PC-9 (cell line): ENCODE measurements around the gene ATP11A. TPM values are rescaled to one million over a fixed set of nuclear protein-coding genes. Genes with fewer than 3 reads are reported as not detected.

Experiments
- BruUV-seq: library from RNA; stranded (reverse); fragments of 400-500 nt; replicated peaks from 2 replicates; lab custom pipeline; 2021; lab: Mats Ljungman, UMichigan
- CTCF ChIA-PET: fragments of 300-600 bp; sonication (Branson Sonifier 250); formaldehyde crosslinking; loops from one replicate; lab custom pipeline; 2022; ENCODE audit warnings: antibody characterized with exemption; lab: Charles Lee
- POLR2A ChIA-PET: fragments of 300-600 bp; sonication (Branson Sonifier 250); formaldehyde crosslinking; loops from one replicate; lab custom pipeline; 2022; ENCODE audit warnings: antibody characterized with exemption; ENCODE audit not compliant: unreplicated experiment; lab: Charles Lee
- DNase-seq, 2 experiments: peaks; one replicate each; pipeline versions ENCODE4 v3.0.0 to v3.0.0-alpha.2; 2015 to 2022; ENCODE audit warnings: mixed read lengths in 1 of 2
- H2AFZ ChIP-seq: fragments of 200-600 bp; sonication (generic); 2 replicates; pipeline ENCODE4 v1.8.1; 2017; ENCODE audit warnings: antibody characterized with exemption
- H3F3A ChIP-seq: fragments of 200-600 bp; sonication (generic); 2 replicates; pipeline ENCODE4 v1.8.1; 2017; ENCODE audit warnings: antibody characterized with exemption, mild to moderate bottlenecking, low read depth; ENCODE audit not compliant: insufficient read depth
- H3K27ac ChIP-seq: fragments of 200-600 bp; sonication (generic); 2 replicates; pipeline ENCODE4 v1.6.1; 2016; ENCODE audit warnings: mixed run types
- H3K27me3 ChIP-seq: fragments of 200-600 bp; sonication (generic); 2 replicates; pipeline ENCODE4 v1.6.1; 2016; ENCODE audit warnings: low read depth, mixed run types; ENCODE audit not compliant: insufficient read depth
- H3K36me3 ChIP-seq: fragments of 200-600 bp; sonication (generic); 2 replicates; pipeline ENCODE4 v1.6.1; 2016; ENCODE audit warnings: low read depth, mixed run types
- H3K4me1 ChIP-seq: fragments of 200-600 bp; sonication (generic); replicated peaks from 2 replicates; pipeline ENCODE4 v1.6.1; 2016; ENCODE audit warnings: mixed run types; ENCODE audit not compliant: insufficient read depth
- H3K4me2 ChIP-seq: fragments of 200-600 bp; sonication (generic); 2 replicates; pipeline ENCODE4 v1.6.1; 2017; ENCODE audit warnings: mixed run types
- H3K4me3 ChIP-seq: fragments of 200-600 bp; sonication (generic); 2 replicates; pipeline ENCODE4 v1.6.1; 2016; ENCODE audit warnings: mixed run types
- H3K79me2 ChIP-seq: fragments of 200-600 bp; sonication (generic); 2 replicates; pipeline ENCODE4 v1.6.1; 2017; ENCODE audit warnings: low read depth, mixed run types
- H3K9me2 ChIP-seq: fragments of 200-600 bp; sonication (generic); 2 replicates; pipeline ENCODE4 v1.8.1; 2017; ENCODE audit warnings: mild to moderate bottlenecking; ENCODE audit not compliant: insufficient read depth
- H3K9me3 ChIP-seq: fragments of 200-600 bp; sonication (generic); 2 replicates; pipeline ENCODE4 v1.8.1; 2016; ENCODE audit warnings: low read depth; ENCODE audit not compliant: insufficient read depth
- H4K20me1 ChIP-seq: fragments of 200-600 bp; sonication (generic); 2 replicates; pipeline ENCODE4 v1.8.1; 2017; ENCODE audit not compliant: insufficient read depth
- EZH2 ChIP-seq: fragments of 200-600 bp; sonication (generic); IDR thresholded peaks from 2 replicates; pipeline ENCODE4 v1.8.0; 2017; ENCODE audit warnings: antibody characterized with exemption, low read depth
- intact Hi-C: fragments of 100-400 bp; cut with micrococcal nuclease; formaldehyde crosslinking; loops from one replicate; pipeline ENCODE4 v1.10.0; 2022; ENCODE audit not compliant: unreplicated experiment
- total RNA-seq: library from RNA; stranded (reverse); gene quantifications from 2 replicates; pipeline ENCODE4 v1.2.3, GENCODE V29; 2021
- TF ChIP-seq, protein P1 (sequence below): fragments of 200-600 bp; sonication (generic); conservative IDR thresholded peaks from 2 replicates; pipeline ENCODE4 v1.6.1; 2017; ENCODE audit warnings: mixed run types, antibody characterized with exemption, mild to moderate bottlenecking, moderate library complexity

ATP11A gene
- total RNA-seq, 1 experiment from 2014 or later: 92.2 TPM

DNA sequence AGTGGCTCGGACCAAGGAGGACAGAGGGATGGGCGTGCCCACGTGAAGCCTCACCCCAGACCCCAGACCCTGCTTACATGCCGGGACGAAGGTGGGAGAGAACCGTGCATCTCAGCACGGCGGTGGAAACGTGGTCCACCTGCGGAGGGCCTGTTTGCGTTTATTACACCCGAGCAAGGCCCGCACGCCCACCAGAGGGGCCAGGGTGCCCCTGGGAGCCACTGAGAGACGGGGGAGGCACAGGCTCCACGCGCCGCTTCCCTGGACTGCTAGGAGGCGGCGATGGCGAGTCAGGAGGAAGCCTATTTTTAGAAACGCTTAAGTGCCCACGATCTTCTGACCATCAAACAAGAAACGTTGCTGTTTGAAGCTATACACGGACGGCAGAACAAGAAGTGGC is 80.7 kb downstream of the ATP11A start:
- no peaks in the 10 kb centered on the region for H3K9me3 ChIP-seq
- H3K27ac ChIP-seq: no peak overlapping the region
- TF ChIP-seq, protein P1, sequence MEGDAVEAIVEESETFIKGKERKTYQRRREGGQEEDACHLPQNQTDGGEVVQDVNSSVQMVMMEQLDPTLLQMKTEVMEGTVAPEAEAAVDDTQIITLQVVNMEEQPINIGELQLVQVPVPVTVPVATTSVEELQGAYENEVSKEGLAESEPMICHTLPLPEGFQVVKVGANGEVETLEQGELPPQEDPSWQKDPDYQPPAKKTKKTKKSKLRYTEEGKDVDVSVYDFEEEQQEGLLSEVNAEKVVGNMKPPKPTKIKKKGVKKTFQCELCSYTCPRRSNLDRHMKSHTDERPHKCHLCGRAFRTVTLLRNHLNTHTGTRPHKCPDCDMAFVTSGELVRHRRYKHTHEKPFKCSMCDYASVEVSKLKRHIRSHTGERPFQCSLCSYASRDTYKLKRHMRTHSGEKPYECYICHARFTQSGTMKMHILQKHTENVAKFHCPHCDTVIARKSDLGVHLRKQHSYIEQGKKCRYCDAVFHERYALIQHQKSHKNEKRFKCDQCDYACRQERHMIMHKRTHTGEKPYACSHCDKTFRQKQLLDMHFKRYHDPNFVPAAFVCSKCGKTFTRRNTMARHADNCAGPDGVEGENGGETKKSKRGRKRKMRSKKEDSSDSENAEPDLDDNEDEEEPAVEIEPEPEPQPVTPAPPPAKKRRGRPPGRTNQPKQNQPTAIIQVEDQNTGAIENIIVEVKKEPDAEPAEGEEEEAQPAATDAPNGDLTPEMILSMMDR: no peak
- no peak for TF ChIP-seq EZH2
- peaks cover 28% of the 10 kb centered on the region for H3K79me2 ChIP-seq
- peaks cover 15% of the 10 kb centered on the region; the same call in 1 of the 2 replicates for H4K20me1 ChIP-seq
- H3F3A ChIP-seq: peaks cover 4% of the 10 kb centered on the region
- H3K9me2 ChIP-seq: no peaks in the 10 kb centered on the region
- H3K4me2 ChIP-seq: no peak overlapping the region
- intact Hi-C loops: no loop called here
- DNase-seq: no peak
- no peak overlapping the region for H2AFZ ChIP-seq
- CTCF ChIA-PET: no interaction called here
- H3K27me3 ChIP-seq: no peaks in the 10 kb centered on the region
- POLR2A ChIA-PET: no interaction called here
- H3K4me1 ChIP-seq: no peaks in the 10 kb centered on the region
- no peak overlapping the region for H3K4me3 ChIP-seq
- no TSS peak for BruUV-seq
- no peaks in the 10 kb centered on the region for H3K36me3 ChIP-seq

DNA sequence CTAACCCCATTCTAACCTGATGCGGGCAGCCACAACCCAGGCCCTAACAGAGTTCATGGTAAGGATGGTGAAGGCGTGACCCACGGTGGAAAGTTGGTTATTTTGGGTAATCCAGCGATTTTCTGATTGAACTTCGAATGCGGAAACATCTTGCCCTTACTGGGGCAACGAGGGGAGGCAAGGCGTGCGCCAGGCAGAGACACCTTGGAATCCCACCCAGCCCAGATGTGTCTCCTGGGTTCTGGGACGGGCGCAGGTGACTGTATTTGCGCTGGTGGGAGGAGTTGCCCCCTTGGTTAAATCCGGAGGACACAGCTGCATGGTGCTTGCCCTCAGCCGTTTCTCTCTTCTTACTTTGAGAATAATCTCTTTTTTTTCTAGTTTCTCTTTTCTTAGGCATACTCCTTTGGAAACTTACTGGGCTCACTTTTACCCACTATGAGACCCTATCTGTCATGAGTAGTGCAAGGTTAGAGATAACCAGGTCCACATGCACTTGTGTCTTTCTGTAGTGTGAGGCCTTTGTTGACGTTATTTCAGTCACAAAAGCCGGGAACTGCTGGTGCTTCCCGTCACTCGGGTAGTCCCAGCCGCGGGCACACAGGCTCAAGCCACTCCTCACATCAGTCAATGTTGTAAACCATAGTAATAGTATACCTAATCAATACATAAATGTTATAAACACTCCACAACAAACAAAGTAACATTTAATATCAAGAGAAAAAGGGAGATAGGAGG is 81.5 kb downstream of the ATP11A start:
- peaks cover 15% of the 10 kb centered on the region; the same call in 1 of the 2 replicates for H4K20me1 ChIP-seq

DNA sequence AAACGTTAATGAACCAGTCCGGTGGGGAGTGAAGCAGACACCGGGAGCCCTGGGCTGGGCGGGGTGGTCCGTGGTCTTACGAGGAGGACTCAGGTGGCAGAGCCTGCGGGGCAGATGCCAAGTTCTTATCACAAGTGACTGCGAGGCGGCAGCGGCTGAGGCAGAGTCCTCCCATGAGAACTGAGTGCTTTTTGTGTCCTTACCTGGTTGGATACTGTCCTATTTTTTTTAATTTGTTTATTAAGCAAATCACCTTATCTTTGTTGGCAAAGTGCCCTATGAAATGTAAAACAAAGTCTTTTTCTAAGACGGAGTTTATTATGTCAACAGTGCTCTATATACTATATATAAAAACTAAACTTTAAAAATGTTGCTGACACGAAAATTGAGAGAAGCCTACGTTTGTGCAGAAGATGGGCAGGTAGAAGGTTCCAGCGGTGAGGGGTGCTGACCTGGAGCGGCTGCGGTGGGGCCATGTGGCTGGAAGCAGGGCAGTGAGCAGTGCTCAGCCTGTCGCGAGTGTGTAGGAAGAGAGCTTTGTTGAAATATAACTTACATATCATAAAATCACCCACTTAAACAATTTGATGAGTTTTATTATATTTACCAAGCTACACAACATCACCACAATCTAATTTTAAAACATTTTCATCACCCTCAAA is 82.2 kb downstream of the ATP11A start:
- H3K27ac ChIP-seq: no peak overlapping the region
- ChIA-PET CTCF (no interaction called here), POLR2A (interaction anchor here (0.5 kb wide), 1 partner anchor 11 kb away, joined by 8 read pairs; no protein-coding TSS in a partner anchor)
- H3K9me3 ChIP-seq: no peaks in the 10 kb centered on the region
- no peak overlapping the region for H2AFZ ChIP-seq
- no peaks in the 10 kb centered on the region for H3K36me3 ChIP-seq
- peaks cover 4% of the 10 kb centered on the region for H3F3A ChIP-seq
- no peaks in the 10 kb centered on the region for H3K9me2 ChIP-seq
- TF ChIP-seq EZH2: no peak
- TF ChIP-seq, protein P1: no peak
- no TSS peak for BruUV-seq
- peaks cover 20% of the 10 kb centered on the region; the same call in 1 of the 2 replicates for H4K20me1 ChIP-seq
- H3K4me2 ChIP-seq: no peak overlapping the region
- intact Hi-C loops: no loop called here
- DNase-seq: no peak
- no peaks in the 10 kb centered on the region for H3K27me3 ChIP-seq
- peaks cover 36% of the 10 kb centered on the region for H3K79me2 ChIP-seq
- no peak overlapping the region for H3K4me3 ChIP-seq
- no peaks in the 10 kb centered on the region for H3K4me1 ChIP-seq

More for the DNA sequence above, 81.5 kb downstream of the ATP11A start:
- H3K79me2 ChIP-seq: peaks cover 36% of the 10 kb centered on the region
- H2AFZ ChIP-seq: no peak overlapping the region
- no peaks in the 10 kb centered on the region for H3K9me2 ChIP-seq
- intact Hi-C loops: no loop called here
- no peaks in the 10 kb centered on the region for H3K27me3 ChIP-seq
- H3K36me3 ChIP-seq: no peaks in the 10 kb centered on the region
- no peak overlapping the region for H3K27ac ChIP-seq
- H3K4me3 ChIP-seq: no peak overlapping the region
- TF ChIP-seq EZH2: no peak
- TF ChIP-seq, protein P1: no peak
- no TSS peak for BruUV-seq
- POLR2A ChIA-PET: no interaction called here
- no peaks in the 10 kb centered on the region for H3K9me3 ChIP-seq
- peaks cover 4% of the 10 kb centered on the region for H3F3A ChIP-seq
- no peaks in the 10 kb centered on the region for H3K4me1 ChIP-seq
- CTCF ChIA-PET: no interaction called here
- no peak for DNase-seq
- H3K4me2 ChIP-seq: no peak overlapping the region
